ENCODE measurements around the gene DPYSL3.
"Not testable (repeated sequence)": the region's sequence is repeated elsewhere in the genome, so short reads cannot be mapped to it uniquely, and the experiment has no call there.

DPYSL3 gene

DNA sequence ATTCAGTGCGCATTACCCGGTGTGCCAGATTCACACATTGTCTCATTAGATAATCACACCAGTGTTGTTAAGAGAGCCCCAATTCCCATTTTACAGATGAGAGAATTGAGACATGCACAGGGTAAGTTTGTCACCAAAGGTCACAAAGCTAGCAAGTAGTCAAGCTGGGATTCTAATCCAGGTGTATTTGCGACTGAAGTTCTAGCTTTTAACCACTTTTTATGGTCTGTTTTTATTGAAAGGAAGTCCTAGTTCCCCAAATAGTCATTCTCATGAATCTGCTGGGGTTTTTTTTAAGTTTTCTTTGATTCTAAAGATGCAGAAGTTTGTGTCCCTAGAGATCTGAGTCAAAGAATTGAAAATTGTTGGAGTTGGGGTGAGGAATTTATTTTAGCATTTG is 136.5 kb downstream of the DPYSL3 start:
- no peak for DNase-seq (ENCODE audit: low read depth in 2 of 2, low spot score in 1 of 2)

- DNase-seq (ENCODE audit: low read depth in 2 of 2, low spot score in 1 of 2): no peak
These were observed 137.7 kb downstream of the DPYSL3 start for GRCh38 chr5:147372191-147372590.

DNA sequence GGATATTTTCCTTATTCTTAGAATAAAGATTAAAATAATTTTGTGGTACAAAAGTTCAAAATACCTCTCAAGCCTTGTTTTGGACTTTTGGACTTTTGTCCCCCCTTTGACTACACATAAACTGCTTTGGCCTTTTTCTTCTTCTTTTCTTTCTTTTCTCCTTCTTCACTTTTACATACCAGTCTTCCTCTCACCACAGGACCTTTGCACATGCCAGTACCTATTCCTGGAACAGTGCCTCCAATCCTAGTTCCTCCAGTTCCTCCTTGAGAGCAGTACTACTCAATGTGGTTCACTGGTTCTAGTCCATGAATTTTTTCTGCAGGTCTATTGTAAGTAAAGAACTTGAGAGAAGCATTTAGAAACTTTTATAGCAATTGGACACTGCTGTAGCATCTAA is 138.6 kb downstream of the DPYSL3 start:
- DNase-seq (ENCODE audit: low read depth in 2 of 2, low spot score in 1 of 2): no peak

DNA sequence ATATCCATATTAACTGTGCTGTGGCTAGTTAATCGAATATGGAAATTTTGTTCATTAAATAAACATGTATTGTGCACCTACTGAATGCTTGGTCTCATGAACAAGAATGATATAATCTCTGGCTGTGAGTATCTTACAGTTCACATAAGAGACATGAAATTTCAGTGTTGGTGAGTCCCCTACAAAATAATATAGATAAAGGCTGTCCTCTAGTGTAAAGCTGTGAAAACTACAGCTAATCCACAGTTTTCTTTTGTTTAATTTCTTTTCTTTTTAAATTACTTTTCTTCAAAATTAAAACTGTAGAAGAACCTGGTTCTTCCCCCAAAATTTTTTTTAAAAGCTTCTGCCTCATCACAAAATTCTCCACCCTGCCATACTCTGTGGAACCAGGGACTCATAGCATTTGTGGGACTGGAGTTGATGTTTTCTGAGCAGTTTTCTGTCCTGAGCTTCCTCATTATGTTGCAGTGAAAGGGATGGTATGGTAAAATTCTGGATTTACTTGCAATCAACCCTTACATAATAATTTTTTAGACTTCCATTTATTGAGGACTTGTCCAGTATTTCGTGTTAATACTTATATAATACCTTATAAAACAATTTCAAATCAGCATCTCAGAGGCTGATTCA is 140.0 kb downstream of the DPYSL3 start:
- DNase-seq (ENCODE audit: low read depth in 2 of 2, low spot score in 1 of 2): no peak

DNA sequence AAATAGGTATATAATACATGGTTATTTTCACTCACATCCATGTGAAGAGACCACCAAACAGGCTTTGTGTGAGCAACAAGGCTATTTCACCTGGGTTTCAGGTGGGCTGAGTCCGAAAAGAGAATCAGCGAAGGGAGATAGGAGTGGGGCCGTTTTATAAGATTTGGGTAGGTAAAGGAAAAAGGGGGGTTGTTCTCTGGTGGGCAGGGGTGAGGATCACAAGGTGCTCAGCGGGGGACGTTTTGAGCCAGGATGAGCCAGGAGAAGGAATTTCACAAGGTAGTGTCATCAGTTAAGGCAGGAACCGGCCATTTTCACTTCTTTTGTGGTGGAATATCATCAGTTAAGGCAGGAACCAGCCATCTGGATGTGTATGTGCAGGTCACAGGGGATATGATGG is 142.5 kb downstream of the DPYSL3 start:
- DNase-seq (ENCODE audit: low read depth in 2 of 2, low spot score in 1 of 2): not testable (repeated sequence)

GRCh38 chr5:147361441-147362175 is 148.3 kb downstream of the DPYSL3 start:
- DNase-seq (ENCODE audit: low read depth in 2 of 2, low spot score in 1 of 2): no peak

DNA sequence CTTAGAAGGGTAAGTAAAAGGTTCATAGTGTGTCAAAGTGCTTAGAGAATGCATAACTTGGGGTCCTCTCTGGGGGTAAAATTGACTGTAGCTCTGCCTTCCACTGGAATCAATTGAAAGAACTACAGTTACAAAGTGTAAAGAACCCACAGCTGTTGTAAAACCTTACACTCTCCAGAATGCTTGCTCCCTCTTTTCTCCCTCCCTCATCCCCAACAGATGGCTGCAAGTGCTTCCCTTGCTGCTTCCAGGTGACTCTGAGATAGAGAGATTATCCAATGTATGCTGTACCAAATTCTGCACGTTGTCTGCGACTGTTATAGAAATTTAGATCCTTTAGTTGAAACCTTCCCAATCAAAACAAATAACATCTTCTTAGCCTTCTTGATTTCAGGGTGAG is 149.1 kb downstream of the DPYSL3 start:
- no peak for DNase-seq (ENCODE audit: low read depth in 2 of 2, low spot score in 1 of 2)

DNA sequence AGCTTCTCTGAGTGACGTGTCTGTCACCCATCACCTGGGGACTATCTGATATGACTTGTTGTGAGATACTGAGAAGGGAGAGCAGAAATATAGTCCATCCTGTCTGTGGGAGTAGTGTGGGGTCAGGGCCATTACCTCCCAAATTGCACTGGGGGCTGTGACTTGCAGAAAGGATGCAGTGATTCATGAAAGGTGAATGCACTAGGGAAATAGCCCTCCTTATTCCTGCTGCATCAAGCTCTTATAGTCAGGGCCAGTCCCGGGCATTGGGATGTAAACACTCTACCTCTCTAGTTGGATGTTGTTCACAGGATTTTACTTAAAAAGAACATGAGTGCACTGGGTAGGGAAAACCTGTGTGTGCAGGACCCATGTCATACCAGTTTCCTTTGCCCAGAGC is 150.3 kb downstream of the DPYSL3 start:
- DNase-seq (ENCODE audit: low read depth in 2 of 2, low spot score in 1 of 2): no peak

GRCh38 chr5:147359101-147359500 is 150.8 kb downstream of the DPYSL3 start:
- no peak for DNase-seq (ENCODE audit: low read depth in 2 of 2, low spot score in 1 of 2)

GRCh38 chr5:147349241-147349640 is 160.6 kb downstream of the DPYSL3 start:
- DNase-seq (ENCODE audit: low read depth in 2 of 2, low spot score in 1 of 2): no peak

DNA sequence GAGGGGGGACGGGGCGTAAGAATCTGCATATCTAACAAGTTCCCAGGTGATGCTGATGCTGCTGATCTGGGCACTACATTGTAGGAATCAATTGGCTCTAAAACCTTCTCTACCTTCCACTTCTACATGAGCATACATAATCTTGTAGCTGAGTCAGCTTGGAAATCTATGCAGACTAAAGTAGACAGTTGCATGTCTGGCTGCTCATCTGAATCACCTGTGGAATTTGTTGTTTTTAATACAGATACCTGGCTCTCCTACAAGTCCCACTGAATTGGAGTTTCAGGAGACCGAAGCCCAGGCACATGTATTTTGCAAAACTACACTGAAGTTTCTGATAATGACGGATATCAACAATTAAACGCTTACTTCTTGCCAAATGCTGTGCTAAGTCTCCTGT is 161.4 kb downstream of the DPYSL3 start:
- DNase-seq (ENCODE audit: low read depth in 2 of 2, low spot score in 1 of 2): no peak

DNA sequence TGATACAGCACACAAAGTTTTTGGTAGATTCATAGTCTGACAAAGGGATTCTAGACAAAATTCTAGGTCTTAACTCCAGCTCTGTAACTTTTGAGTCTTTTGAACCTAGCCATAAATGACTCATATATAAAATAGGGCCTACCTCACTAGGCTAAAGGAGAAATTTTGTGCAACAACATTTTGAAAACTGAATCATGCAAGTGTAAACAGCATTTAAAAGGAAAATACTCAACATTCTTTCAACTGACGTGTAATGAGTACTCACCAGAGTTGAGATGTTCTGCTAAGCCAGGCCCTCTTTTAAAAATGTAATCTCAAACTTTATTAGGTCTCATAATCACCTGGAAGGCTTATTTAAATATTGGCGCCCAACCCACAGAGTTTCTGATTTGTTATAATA is 161.8 kb downstream of the DPYSL3 start:
- DNase-seq (ENCODE audit: low read depth in 2 of 2, low spot score in 1 of 2): no peak

GRCh38 chr5:147346006-147346561 is 163.8 kb downstream of the DPYSL3 start:
- DNase-seq (ENCODE audit: low read depth in 2 of 2, low spot score in 1 of 2): no peak

DNA sequence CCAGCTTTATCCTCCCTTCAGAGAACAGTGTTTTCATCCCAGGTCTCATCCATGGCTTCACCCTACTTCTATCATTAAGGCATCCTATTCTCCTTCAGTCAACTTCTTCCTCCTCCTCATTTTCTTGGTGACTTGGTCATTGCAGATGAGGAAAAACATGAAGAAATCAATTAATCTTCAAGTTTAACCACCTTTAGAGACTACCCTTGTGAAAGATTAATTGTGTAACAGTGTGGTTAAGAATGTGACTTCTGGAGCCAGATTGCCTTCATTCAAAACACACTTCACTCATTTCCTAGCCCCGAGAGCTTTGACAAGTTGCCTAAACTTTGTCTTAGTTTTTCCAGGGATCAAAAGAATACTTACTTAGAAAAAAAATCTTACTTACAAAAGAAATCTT is 165.0 kb downstream of the DPYSL3 start:
- DNase-seq (ENCODE audit: low read depth in 2 of 2, low spot score in 1 of 2): no peak

- no peak for DNase-seq (ENCODE audit: low read depth in 2 of 2, low spot score in 1 of 2)
These were observed 168.5 kb downstream of the DPYSL3 start for GRCh38 chr5:147341345-147341744.

DNA sequence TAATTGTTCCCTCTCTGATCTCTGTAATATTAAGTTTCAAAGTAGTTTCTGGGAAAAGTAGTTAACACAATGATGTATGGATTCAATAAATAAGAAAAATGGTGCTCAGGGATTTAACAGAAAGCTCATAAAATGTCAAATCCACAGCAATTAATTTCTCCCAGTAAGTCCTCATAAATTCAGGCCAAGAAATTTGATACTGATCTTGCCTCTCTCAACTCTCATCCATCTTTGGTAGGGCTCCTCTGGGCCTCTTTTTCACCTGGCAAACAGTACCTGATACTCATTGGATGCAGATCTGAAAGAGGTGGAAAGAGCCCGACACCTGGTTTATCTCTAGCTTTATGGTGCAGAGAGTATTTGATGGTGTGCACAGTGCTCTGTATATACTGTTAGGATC is 168.9 kb downstream of the DPYSL3 start:
- DNase-seq (ENCODE audit: low read depth in 2 of 2, low spot score in 1 of 2): no peak

Measured in stimulated activated CD8-positive, alpha-beta memory T cell treated with anti-CD3 and anti-CD28 coated beads, Interleukin-4, amount 100 ng/mL, for 4 hours (primary cell).